Measurements from ENCODE around the gene PAX6. TPM values are rescaled to one million over a fixed set of nuclear protein-coding genes. Genes with fewer than 3 reads are reported as not detected.

Gene PAX6
- polyA plus RNA-seq, 1 of the 3 experiments (the other 2 are of a cell fraction): not detected

- no peak for TF ChIP-seq SIN3A (IDR thresholded peaks at IDR 0.05; ENCODE audit: borderline replicate concordance, low read depth, low read length)
These were observed 23.0 kb downstream of the PAX6 start (continued) for GRCh38 chr11:31788085-31788484.

- Histone ChIP-seq H3K4me3 (ENCODE audit: low read depth in 2 of 2, low read length in 1 of 2) (no peak overlapping the region), H3K36me3 (replicated peaks in 1 of 2; ENCODE audit: control insufficient read depth in 1 of 2, insufficient read depth in 2 of 2, low read length in 1 of 2) (no peaks in the 10 kb centered on the region), H3K9me3 (no peaks in the 10 kb centered on the region), H3K9ac (no peak overlapping the region), H4K20me1 (ENCODE audit: insufficient read depth) (no peaks in the 10 kb centered on the region), H3K27ac (ENCODE audit: low read depth in 2 of 2, low read length in 1 of 2) (no peak overlapping the region), H2AFZ (ENCODE audit: low read depth) (no peak overlapping the region), H3K9me2 (no peaks in the 10 kb centered on the region), H3K4me1 (ENCODE audit: control insufficient read depth in 1 of 2, insufficient read depth in 2 of 2, low read depth in 1 of 2, low read length in 1 of 2) (no peaks in the 10 kb centered on the region), H3K4me2 (no peak overlapping the region), H3K79me2 (ENCODE audit: insufficient read depth) (no peaks in the 10 kb centered on the region), H3K27me3 (ENCODE audit: insufficient read depth) (no peaks in the 10 kb centered on the region), H3F3A (replicated peaks; ENCODE audit: insufficient read depth) (no peaks in the 10 kb centered on the region)
- TF ChIP-seq, protein P1, sequence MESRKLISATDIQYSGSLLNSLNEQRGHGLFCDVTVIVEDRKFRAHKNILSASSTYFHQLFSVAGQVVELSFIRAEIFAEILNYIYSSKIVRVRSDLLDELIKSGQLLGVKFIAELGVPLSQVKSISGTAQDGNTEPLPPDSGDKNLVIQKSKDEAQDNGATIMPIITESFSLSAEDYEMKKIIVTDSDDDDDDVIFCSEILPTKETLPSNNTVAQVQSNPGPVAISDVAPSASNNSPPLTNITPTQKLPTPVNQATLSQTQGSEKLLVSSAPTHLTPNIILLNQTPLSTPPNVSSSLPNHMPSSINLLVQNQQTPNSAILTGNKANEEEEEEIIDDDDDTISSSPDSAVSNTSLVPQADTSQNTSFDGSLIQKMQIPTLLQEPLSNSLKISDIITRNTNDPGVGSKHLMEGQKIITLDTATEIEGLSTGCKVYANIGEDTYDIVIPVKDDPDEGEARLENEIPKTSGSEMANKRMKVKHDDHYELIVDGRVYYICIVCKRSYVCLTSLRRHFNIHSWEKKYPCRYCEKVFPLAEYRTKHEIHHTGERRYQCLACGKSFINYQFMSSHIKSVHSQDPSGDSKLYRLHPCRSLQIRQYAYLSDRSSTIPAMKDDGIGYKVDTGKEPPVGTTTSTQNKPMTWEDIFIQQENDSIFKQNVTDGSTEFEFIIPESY (IDR thresholded peaks at IDR 0.05; ENCODE audit: borderline replicate concordance, low read depth): no peak
- TF ChIP-seq CTCF (IDR thresholded peaks at IDR 0.05) (no peak), CHD2 (IDR thresholded peaks at IDR 0.05; ENCODE audit: low read length, partially characterized antibody) (no peak), TCF12 (IDR thresholded peaks at IDR 0.05) (no peak), RCOR1 (IDR thresholded peaks at IDR 0.05; ENCODE audit: low read length) (no peak), FOSL2 (IDR thresholded peaks at IDR 0.05; ENCODE audit: borderline replicate concordance, low read depth) (no peak), FOXM1 (IDR thresholded peaks at IDR 0.05; ENCODE audit: low read depth) (no peak), YY1 (IDR thresholded peaks at IDR 0.05; ENCODE audit: low read depth) (no peak), POLR2AphosphoS5 (IDR thresholded peaks at IDR 0.05; ENCODE audit: low read depth, low read length) (no peak), NFIC (IDR thresholded peaks at IDR 0.05; ENCODE audit: borderline replicate concordance) (no peak), RFX5 (IDR thresholded peaks at IDR 0.05; ENCODE audit: low read length) (no peak), RAD21 (IDR thresholded peaks at IDR 0.05; ENCODE audit: low read length) (no peak), MAX (IDR thresholded peaks at IDR 0.05; ENCODE audit: low read depth) (no peak), FOXJ3 (CRISPR knock-in tag; IDR thresholded peaks at IDR 0.05) (no peak), EP300 (IDR thresholded peaks at IDR 0.05; ENCODE audit: borderline replicate concordance in 1 of 2, low read depth in 1 of 2, low read length in 1 of 2) (no peak), SIN3A (IDR thresholded peaks at IDR 0.05; ENCODE audit: borderline replicate concordance, low read depth, low read length) (no peak), TAF1 (IDR thresholded peaks at IDR 0.05; ENCODE audit: borderline replicate concordance, low read depth, low read length) (no peak), MEF2A (IDR thresholded peaks at IDR 0.05; ENCODE audit: borderline replicate concordance, low read depth) (no peak)
- TF ChIP-seq, protein P2, sequence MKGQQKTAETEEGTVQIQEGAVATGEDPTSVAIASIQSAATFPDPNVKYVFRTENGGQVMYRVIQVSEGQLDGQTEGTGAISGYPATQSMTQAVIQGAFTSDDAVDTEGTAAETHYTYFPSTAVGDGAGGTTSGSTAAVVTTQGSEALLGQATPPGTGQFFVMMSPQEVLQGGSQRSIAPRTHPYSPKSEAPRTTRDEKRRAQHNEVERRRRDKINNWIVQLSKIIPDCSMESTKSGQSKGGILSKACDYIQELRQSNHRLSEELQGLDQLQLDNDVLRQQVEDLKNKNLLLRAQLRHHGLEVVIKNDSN (IDR thresholded peaks at IDR 0.05; ENCODE audit: borderline replicate concordance, low read depth): no peak
- 87% methylated on average over 16 of the region's 16 CpGs for WGBS (ENCODE audit: low lambda C conversion rate)
- ChIA-PET POLR2A (no interaction called here), CTCF (interaction anchor here (1.8 kb wide), 1 partner anchor 11 kb away, joined by 5 read pairs; no protein-coding TSS in a partner anchor)
- no peak for DNase-seq
These were observed 24.0 kb downstream of the PAX6 start for GRCh38 chr11:31786996-31787685.
